ENCODE measurements around the gene DEPDC7. TPM values are rescaled to one million over a fixed set of nuclear protein-coding genes. Genes with fewer than 3 reads are reported as not detected.

The DEPDC7 gene
- total and polyA plus RNA-seq, 2 donors (not counting 1 experiment from before 2014, with no cell fraction given): 0.07 TPM; not detected in 1

DNA sequence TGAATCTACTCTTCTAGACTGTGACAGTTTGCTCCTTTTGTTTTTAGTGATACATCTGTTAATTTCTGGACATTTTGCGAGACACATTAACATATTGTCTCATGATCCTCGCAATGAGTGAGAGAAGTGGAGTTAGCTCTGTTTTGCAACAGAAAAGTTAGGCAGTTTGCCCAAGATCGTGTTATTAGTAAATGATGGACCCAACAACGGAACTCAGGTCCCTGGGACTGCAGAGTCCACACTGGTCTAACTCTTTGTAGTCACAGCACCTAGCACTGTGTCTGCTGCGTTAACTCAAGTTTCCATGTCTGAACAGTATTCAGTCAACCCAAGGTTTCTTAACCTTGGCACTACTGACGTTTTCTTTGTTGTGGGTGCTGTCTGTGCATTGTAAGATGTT, 3.2 kb downstream of the DEPDC7 start:
- Histone ChIP-seq H3K4me1 (ENCODE audit: control insufficient read depth in 2 of 2, insufficient read depth in 2 of 2, low read length in 2 of 2) (peaks cover 5 to 11% of the 10 kb centered on the region in 2 donors), H3K4me3 (ENCODE audit: control extremely low read depth in 1 of 5, extremely low read depth in 1 of 5, insufficient read depth in 1 of 5, low read depth in 2 of 5, low read length in 4 of 5) (no peak overlapping the region), H2AFZ (ENCODE audit: insufficient read depth, low read depth, low read length, poor library complexity, severe bottlenecking) (no peak overlapping the region), H3K9ac (ENCODE audit: low read length) (no peak overlapping the region), H4K20me1 (ENCODE audit: control insufficient read depth, insufficient read depth, low read length, poor library complexity, severe bottlenecking) (no peaks in the 10 kb centered on the region), H3K36me3 (replicated peaks in 1 of 2; ENCODE audit: control extremely low read depth in 1 of 2, control insufficient read depth in 1 of 2, extremely low read depth in 1 of 2, insufficient read depth in 2 of 2, low read length in 1 of 2) (no peaks in the 10 kb centered on the region), H3K4me2 (replicated peaks; ENCODE audit: low read depth, low read length, poor library complexity, severe bottlenecking) (no peak overlapping the region), H3K9me3 (ENCODE audit: control extremely low read depth in 1 of 3, control insufficient read depth in 2 of 3, insufficient read depth in 1 of 3, low read length in 2 of 3) (peaks cover 0 to 9% (median 0%) of the 10 kb centered on the region in 3 donors), H3K79me2 (ENCODE audit: control insufficient read depth, insufficient read depth, low read length) (no peaks in the 10 kb centered on the region), H3K27me3 (replicated peaks in 1 of 4; ENCODE audit: control extremely low read depth in 1 of 4, control insufficient read depth in 3 of 4, insufficient read depth in 4 of 4, low read length in 3 of 4) (peaks cover 0 to 33% (median 26%) of the 10 kb centered on the region in 4 experiments), H3K27ac (ENCODE audit: low read length in 2 of 2) (no peak overlapping the region)
- TF ChIP-seq, protein P1, sequence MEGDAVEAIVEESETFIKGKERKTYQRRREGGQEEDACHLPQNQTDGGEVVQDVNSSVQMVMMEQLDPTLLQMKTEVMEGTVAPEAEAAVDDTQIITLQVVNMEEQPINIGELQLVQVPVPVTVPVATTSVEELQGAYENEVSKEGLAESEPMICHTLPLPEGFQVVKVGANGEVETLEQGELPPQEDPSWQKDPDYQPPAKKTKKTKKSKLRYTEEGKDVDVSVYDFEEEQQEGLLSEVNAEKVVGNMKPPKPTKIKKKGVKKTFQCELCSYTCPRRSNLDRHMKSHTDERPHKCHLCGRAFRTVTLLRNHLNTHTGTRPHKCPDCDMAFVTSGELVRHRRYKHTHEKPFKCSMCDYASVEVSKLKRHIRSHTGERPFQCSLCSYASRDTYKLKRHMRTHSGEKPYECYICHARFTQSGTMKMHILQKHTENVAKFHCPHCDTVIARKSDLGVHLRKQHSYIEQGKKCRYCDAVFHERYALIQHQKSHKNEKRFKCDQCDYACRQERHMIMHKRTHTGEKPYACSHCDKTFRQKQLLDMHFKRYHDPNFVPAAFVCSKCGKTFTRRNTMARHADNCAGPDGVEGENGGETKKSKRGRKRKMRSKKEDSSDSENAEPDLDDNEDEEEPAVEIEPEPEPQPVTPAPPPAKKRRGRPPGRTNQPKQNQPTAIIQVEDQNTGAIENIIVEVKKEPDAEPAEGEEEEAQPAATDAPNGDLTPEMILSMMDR (IDR thresholded peaks at IDR 0.05): no peak
- no peak for TF ChIP-seq EZH2 (IDR thresholded peaks at IDR 0.05; ENCODE audit: borderline replicate concordance, insufficient read depth, low read depth, low read length, poor library complexity, severe bottlenecking)
- ChIA-PET POLR2A (no interaction called here), CTCF (no interaction called here)
- WGBS (ENCODE audit: insufficient coverage): 85% methylated on average over 5 of the region's 6 CpGs
- ATAC-seq (ENCODE audit: low read depth): no peak
- no peak for DNase-seq
- Mint-ChIP-seq H3K27me3 (peaks cover 58% of the 10 kb centered on the region), H3K4me3 (no peak overlapping the region), H3K27ac (no peak overlapping the region), H3K9me3 (ENCODE audit: insufficient read depth) (no peaks in the 10 kb centered on the region), H3K4me1 (peaks cover 10% of the 10 kb centered on the region)
- intact Hi-C loops (cut with micrococcal nuclease): no loop called here

- intact Hi-C loops (cut with micrococcal nuclease): no loop called here
- Histone ChIP-seq H3K79me2 (ENCODE audit: control insufficient read depth, insufficient read depth, low read length) (no peaks in the 10 kb centered on the region), H4K20me1 (ENCODE audit: control insufficient read depth, insufficient read depth, low read length, poor library complexity, severe bottlenecking) (no peaks in the 10 kb centered on the region), H3K9ac (ENCODE audit: low read length) (no peak overlapping the region), H3K9me3 (ENCODE audit: control extremely low read depth in 1 of 3, control insufficient read depth in 2 of 3, insufficient read depth in 1 of 3, low read length in 2 of 3) (no peaks in the 10 kb centered on the region), H3K27me3 (replicated peaks in 1 of 4; ENCODE audit: control extremely low read depth in 1 of 4, control insufficient read depth in 3 of 4, insufficient read depth in 4 of 4, low read length in 3 of 4) (peaks cover 0 to 23% (median 14%) of the 10 kb centered on the region in 4 experiments), H2AFZ (ENCODE audit: insufficient read depth, low read depth, low read length, poor library complexity, severe bottlenecking) (no peak overlapping the region), H3K27ac (ENCODE audit: low read length in 2 of 2) (no peak overlapping the region), H3K4me1 (ENCODE audit: control insufficient read depth in 2 of 2, insufficient read depth in 2 of 2, low read length in 2 of 2) (peaks cover under 1 to 1% of the 10 kb centered on the region in 2 donors), H3K4me3 (ENCODE audit: control extremely low read depth in 1 of 5, extremely low read depth in 1 of 5, insufficient read depth in 1 of 5, low read depth in 2 of 5, low read length in 4 of 5) (no peak overlapping the region), H3K4me2 (replicated peaks; ENCODE audit: low read depth, low read length, poor library complexity, severe bottlenecking) (no peak overlapping the region), H3K36me3 (replicated peaks in 1 of 2; ENCODE audit: control extremely low read depth in 1 of 2, control insufficient read depth in 1 of 2, extremely low read depth in 1 of 2, insufficient read depth in 2 of 2, low read length in 1 of 2) (no peaks in the 10 kb centered on the region)
- peaks cover 43% of the 10 kb centered on the region for H3K27me3 Mint-ChIP-seq
- H3K27ac Mint-ChIP-seq: no peak overlapping the region
- peaks cover 2% of the 10 kb centered on the region for H3K4me1 Mint-ChIP-seq
- H3K9me3 Mint-ChIP-seq (ENCODE audit: insufficient read depth): no peaks in the 10 kb centered on the region
- whole genome bisulfite sequencing (ENCODE audit: insufficient coverage): no CpG with 5 or more reads among the region's 1 CpG
- H3K4me3 Mint-ChIP-seq: no peak overlapping the region
- DNase-seq (no peak), ATAC-seq (ENCODE audit: low read depth) (no peak)
- no peak for TF ChIP-seq EZH2 (IDR thresholded peaks at IDR 0.05; ENCODE audit: borderline replicate concordance, insufficient read depth, low read depth, low read length, poor library complexity, severe bottlenecking)
- TF ChIP-seq, protein P1 (IDR thresholded peaks at IDR 0.05): no peak
- CTCF ChIA-PET: no interaction called here
- POLR2A ChIA-PET: no interaction called here
Measured at GRCh38 chr11:33021501-33021900, 5.8 kb downstream of the DEPDC7 start.

All from B cell (primary cell).